Measurements from ENCODE around the gene SLC8A1. TPM values are rescaled to one million over a fixed set of nuclear protein-coding genes. Genes with fewer than 3 reads are reported as not detected.

The SLC8A1 gene
- total and polyA plus RNA-seq, 11 donors, result 61.9 to 1,521 (median 827) TPM

DNA sequence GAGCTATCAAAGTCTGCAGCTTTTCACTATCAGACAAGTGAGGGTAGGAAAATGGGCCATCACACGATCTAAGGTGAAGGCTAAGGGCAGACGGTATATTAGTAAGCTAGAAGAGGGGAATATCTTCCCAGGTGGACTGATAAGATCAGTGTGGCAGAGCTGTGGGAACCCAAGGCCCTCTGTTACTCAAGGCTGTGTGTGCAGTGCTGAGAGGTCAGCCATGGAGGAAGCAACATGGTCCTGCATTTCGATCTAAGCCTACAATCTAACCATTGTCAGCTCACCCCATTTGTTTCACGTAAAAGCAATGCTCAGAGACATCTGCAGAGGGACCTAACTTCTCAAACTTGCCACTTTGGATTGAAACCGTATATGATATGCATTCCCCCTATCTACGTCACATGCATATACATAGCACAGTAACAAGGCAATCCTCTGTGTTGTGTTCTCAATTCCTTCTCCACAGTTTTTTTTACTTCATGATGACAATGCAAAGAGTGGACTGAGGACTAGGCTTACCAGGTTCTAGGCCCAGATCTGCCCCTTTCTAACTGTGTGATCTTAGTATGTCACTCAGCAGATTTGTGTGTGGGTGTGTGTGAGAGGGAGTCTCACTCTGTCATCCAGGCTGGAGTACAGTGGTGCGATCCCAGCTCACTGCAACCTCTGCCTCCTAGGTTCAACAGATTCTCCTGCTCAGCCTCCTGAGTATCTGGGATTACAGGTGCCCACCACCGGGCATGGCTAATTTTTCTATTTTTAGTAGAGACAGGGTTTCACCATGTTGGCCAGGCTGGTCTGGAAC, 45.2 kb downstream of the SLC8A1 start:
- ATAC-seq, result peak in 2 of 4 donors; percentile 21 to 34
- H3K27me3 ChIP-seq, result no peaks in the 10 kb centered on the region
- H3K4me3 ChIP-seq, result no peak overlapping the region
- intact Hi-C loops (cut with DNase I), result no loop called here
- H3K27ac ChIP-seq, result peak overlapping the region in 1 of 12 donors; percentile 36
- peaks cover 0 to 91% (median 43%) of the 10 kb centered on the region in 12 donors for H3K4me1 ChIP-seq
- H3K36me3 ChIP-seq, result no peaks in the 10 kb centered on the region
- DNase-seq, result no peak
- no peak for TF ChIP-seq POLR2A (IDR thresholded peaks at IDR 0.05)
- TF ChIP-seq, protein P1, sequence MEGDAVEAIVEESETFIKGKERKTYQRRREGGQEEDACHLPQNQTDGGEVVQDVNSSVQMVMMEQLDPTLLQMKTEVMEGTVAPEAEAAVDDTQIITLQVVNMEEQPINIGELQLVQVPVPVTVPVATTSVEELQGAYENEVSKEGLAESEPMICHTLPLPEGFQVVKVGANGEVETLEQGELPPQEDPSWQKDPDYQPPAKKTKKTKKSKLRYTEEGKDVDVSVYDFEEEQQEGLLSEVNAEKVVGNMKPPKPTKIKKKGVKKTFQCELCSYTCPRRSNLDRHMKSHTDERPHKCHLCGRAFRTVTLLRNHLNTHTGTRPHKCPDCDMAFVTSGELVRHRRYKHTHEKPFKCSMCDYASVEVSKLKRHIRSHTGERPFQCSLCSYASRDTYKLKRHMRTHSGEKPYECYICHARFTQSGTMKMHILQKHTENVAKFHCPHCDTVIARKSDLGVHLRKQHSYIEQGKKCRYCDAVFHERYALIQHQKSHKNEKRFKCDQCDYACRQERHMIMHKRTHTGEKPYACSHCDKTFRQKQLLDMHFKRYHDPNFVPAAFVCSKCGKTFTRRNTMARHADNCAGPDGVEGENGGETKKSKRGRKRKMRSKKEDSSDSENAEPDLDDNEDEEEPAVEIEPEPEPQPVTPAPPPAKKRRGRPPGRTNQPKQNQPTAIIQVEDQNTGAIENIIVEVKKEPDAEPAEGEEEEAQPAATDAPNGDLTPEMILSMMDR (IDR thresholded peaks at IDR 0.05), result no peak
- no peaks in the 10 kb centered on the region for H3K9me3 ChIP-seq
- 52 to 69% (median 60%) methylated on average over 8 of the region's 8 CpGs for WGBS, 4 donors

DNA sequence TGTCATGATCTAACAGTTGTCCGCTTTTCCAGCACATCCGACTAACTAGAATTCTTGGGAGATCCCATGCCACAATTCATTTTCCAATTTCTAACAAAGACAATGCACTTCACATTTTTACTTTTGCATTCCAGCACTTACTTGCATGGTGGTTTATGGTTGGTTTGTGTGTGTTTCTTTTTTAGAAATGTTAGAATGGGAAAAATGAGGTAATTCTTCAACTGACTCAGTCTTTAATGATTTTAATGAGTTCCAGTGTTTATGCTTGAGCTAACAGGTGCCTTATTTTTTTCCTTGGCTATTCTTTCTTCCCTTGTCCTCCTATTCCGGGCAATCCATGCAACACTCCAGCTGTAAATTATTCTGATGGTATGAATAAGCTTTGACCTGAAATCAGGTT, 46.4 kb downstream of the SLC8A1 start:
- ATAC-seq, result no peak
- intact Hi-C loops (cut with DNase I), result no loop called here
- Histone ChIP-seq H3K9me3 (no peaks in the 10 kb centered on the region), H3K4me3 (no peak overlapping the region), H3K36me3 (no peaks in the 10 kb centered on the region), H3K27ac (no peak overlapping the region), H3K4me1 (peaks cover 0 to 92% (median 46%) of the 10 kb centered on the region in 12 donors), H3K27me3 (no peaks in the 10 kb centered on the region)
- no peak for TF ChIP-seq POLR2A (IDR thresholded peaks at IDR 0.05)
- TF ChIP-seq, protein P1 (IDR thresholded peaks at IDR 0.05), result no peak
- WGBS, 4 donors, result 73 to 81% (median 74%) methylated on average over 3 of the region's 3 CpGs
- no peak for DNase-seq

DNA sequence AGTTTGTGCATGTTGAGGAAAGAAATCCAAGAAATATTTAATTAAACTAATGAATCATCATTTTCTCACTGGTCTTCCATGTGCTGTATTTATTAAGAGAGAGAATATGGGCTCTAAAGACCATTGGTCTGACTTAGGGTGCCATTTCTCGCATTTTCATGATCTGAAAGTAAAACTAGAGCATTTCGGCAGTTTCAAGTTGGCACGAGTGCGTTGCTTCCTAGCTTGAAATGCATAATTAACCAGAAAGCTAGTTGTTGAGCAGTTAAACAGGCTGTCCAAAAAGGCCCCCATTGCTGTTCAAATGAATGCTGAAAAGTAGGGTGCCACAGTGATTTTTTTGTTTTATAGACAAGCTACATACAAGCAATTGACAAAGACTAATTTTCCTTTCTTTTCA, 47.4 kb downstream of the SLC8A1 start:
- intact Hi-C loops (cut with DNase I), result loop anchor here in 1 of 10 donors (5.0 kb wide), 1 partner anchor 47 kb away; no protein-coding TSS in a partner anchor
- WGBS, 4 donors, result 71 to 81% (median 75%) methylated on average over 4 of the region's 4 CpGs
- no peak overlapping the region for H3K4me3 ChIP-seq
- ATAC-seq (no peak), DNase-seq (no peak)
- TF ChIP-seq POLR2A (IDR thresholded peaks at IDR 0.05), result no peak
- TF ChIP-seq, protein P1 (IDR thresholded peaks at IDR 0.05), result no peak
- H3K9me3 ChIP-seq, result no peaks in the 10 kb centered on the region
- H3K27me3 ChIP-seq, result no peaks in the 10 kb centered on the region
- no peak overlapping the region for H3K27ac ChIP-seq
- H3K4me1 ChIP-seq, result peaks cover 0 to 93% (median 48%) of the 10 kb centered on the region in 12 donors
- H3K36me3 ChIP-seq, result no peaks in the 10 kb centered on the region

DNA sequence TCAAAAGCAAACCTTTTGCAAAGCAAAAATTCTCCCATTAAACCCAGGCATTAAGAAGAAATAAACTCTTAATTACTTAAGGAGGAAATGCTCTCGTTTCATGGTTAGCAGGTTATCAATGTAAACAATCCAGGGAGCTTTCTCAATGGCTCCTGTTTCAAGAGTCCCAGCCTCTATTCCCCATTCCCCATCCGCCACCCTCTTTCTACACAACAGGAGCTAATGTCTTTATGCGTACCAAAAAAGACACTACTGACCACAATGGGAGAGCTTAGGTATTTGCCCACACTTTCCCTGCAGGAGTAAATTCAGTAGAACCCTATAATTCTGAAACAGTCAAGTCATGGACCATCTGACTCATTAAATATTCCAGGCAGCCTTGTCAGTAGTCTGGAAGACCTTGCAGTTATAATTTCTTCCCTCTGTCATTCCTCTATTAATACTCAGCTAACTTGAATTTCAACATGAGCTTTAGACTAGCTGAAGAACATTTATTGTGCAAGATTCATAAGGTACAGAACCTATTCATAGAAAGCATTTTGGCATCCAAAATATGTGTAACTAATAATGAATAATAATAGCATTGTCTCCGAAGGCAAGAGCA, 48.6 kb downstream of the SLC8A1 start:
- H3K27me3 ChIP-seq, result no peaks in the 10 kb centered on the region
- no peak for TF ChIP-seq POLR2A (IDR thresholded peaks at IDR 0.05)
- TF ChIP-seq, protein P1 (IDR thresholded peaks at IDR 0.05), result no peak
- intact Hi-C loops (cut with DNase I), result loop anchor here in 1 of 10 donors (5.0 kb wide), 1 partner anchor 46 kb away; no protein-coding TSS in a partner anchor
- no peaks in the 10 kb centered on the region for H3K9me3 ChIP-seq
- H3K4me3 ChIP-seq, result no peak overlapping the region
- peaks cover 0 to 89% (median 49%) of the 10 kb centered on the region in 12 donors for H3K4me1 ChIP-seq
- no peaks in the 10 kb centered on the region for H3K36me3 ChIP-seq
- H3K27ac ChIP-seq, result peak overlapping the region in 8 of 12 donors; percentile 21 to 68 (median 42)
- WGBS, 4 donors, result 52 to 60% (median 59%) methylated on average over 4 of the region's 4 CpGs
- DNase-seq (no peak), ATAC-seq (peak in 3 of 4 donors; percentile 38 to 88 (median 81))
